PC-9 (cell line): ENCODE data around the gene SIRT1. TPM values are rescaled to one million over a fixed set of nuclear protein-coding genes. Genes with fewer than 3 reads are reported as not detected.

Source experiments
- BruUV-seq: library from RNA; stranded (reverse); fragments of 400-500 nt; replicated peaks from 2 replicates; lab custom pipeline; 2021; lab: Mats Ljungman, UMichigan
- CTCF ChIA-PET: fragments of 300-600 bp; sonication (Branson Sonifier 250); formaldehyde crosslinking; loops from one replicate; lab custom pipeline; 2022; ENCODE audit warnings: antibody characterized with exemption; lab: Charles Lee
- POLR2A ChIA-PET: fragments of 300-600 bp; sonication (Branson Sonifier 250); formaldehyde crosslinking; loops from one replicate; lab custom pipeline; 2022; ENCODE audit warnings: antibody characterized with exemption; ENCODE audit not compliant: unreplicated experiment; lab: Charles Lee
- DNase-seq, 2 experiments: peaks; one replicate each; pipeline versions ENCODE4 v3.0.0 to v3.0.0-alpha.2; 2015 to 2022; ENCODE audit warnings: mixed read lengths in 1 of 2
- H2AFZ ChIP-seq: fragments of 200-600 bp; sonication (generic); 2 replicates; pipeline ENCODE4 v1.8.1; 2017; ENCODE audit warnings: antibody characterized with exemption
- H3F3A ChIP-seq: fragments of 200-600 bp; sonication (generic); 2 replicates; pipeline ENCODE4 v1.8.1; 2017; ENCODE audit warnings: antibody characterized with exemption, mild to moderate bottlenecking, low read depth; ENCODE audit not compliant: insufficient read depth
- H3K27ac ChIP-seq: fragments of 200-600 bp; sonication (generic); 2 replicates; pipeline ENCODE4 v1.6.1; 2016; ENCODE audit warnings: mixed run types
- H3K27me3 ChIP-seq: fragments of 200-600 bp; sonication (generic); 2 replicates; pipeline ENCODE4 v1.6.1; 2016; ENCODE audit warnings: low read depth, mixed run types; ENCODE audit not compliant: insufficient read depth
- H3K36me3 ChIP-seq: fragments of 200-600 bp; sonication (generic); 2 replicates; pipeline ENCODE4 v1.6.1; 2016; ENCODE audit warnings: low read depth, mixed run types
- H3K4me1 ChIP-seq: fragments of 200-600 bp; sonication (generic); replicated peaks from 2 replicates; pipeline ENCODE4 v1.6.1; 2016; ENCODE audit warnings: mixed run types; ENCODE audit not compliant: insufficient read depth
- H3K4me2 ChIP-seq: fragments of 200-600 bp; sonication (generic); 2 replicates; pipeline ENCODE4 v1.6.1; 2017; ENCODE audit warnings: mixed run types
- H3K4me3 ChIP-seq: fragments of 200-600 bp; sonication (generic); 2 replicates; pipeline ENCODE4 v1.6.1; 2016; ENCODE audit warnings: mixed run types
- H3K79me2 ChIP-seq: fragments of 200-600 bp; sonication (generic); 2 replicates; pipeline ENCODE4 v1.6.1; 2017; ENCODE audit warnings: low read depth, mixed run types
- H3K9me2 ChIP-seq: fragments of 200-600 bp; sonication (generic); 2 replicates; pipeline ENCODE4 v1.8.1; 2017; ENCODE audit warnings: mild to moderate bottlenecking; ENCODE audit not compliant: insufficient read depth
- H3K9me3 ChIP-seq: fragments of 200-600 bp; sonication (generic); 2 replicates; pipeline ENCODE4 v1.8.1; 2016; ENCODE audit warnings: low read depth; ENCODE audit not compliant: insufficient read depth
- H4K20me1 ChIP-seq: fragments of 200-600 bp; sonication (generic); 2 replicates; pipeline ENCODE4 v1.8.1; 2017; ENCODE audit not compliant: insufficient read depth
- EZH2 ChIP-seq: fragments of 200-600 bp; sonication (generic); IDR thresholded peaks from 2 replicates; pipeline ENCODE4 v1.8.0; 2017; ENCODE audit warnings: antibody characterized with exemption, low read depth
- intact Hi-C: fragments of 100-400 bp; cut with micrococcal nuclease; formaldehyde crosslinking; loops from one replicate; pipeline ENCODE4 v1.10.0; 2022; ENCODE audit not compliant: unreplicated experiment
- total RNA-seq: library from RNA; stranded (reverse); gene quantifications from 2 replicates; pipeline ENCODE4 v1.2.3, GENCODE V29; 2021
- TF ChIP-seq, protein P1 (sequence below): fragments of 200-600 bp; sonication (generic); conservative IDR thresholded peaks from 2 replicates; pipeline ENCODE4 v1.6.1; 2017; ENCODE audit warnings: mixed run types, antibody characterized with exemption, mild to moderate bottlenecking, moderate library complexity

Gene SIRT1
- total RNA-seq, 1 experiment from 2014 or later = 15.8 TPM

DNA sequence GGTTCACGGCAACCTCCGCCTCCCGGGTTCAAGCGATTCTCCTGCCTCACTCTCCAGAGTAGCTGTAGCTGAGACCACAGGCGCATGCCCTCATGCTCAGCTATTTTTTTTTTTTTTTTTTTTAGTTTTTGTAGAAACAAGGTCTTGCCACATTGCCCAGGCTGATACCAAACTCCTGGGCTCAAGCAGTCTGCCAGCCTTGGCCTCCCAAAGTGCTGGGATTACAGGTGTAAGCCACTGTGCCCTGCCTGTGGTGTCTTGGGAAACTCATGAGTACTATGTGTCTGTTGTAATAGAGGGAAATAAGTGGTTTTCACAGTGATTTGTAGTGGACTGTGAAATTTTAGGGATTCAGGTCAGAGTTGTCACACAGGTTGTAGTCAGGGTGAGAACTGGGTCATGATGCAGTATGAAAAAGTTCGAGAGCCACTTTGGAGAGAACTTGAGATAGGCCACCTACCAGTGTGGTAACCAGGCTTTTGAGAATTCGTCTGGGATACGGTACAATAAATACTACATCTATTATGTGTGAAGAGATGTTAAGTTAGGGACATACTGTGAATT, 30.4 kb downstream of the SIRT1 start:
- H4K20me1 ChIP-seq = no peaks in the 10 kb centered on the region
- intact Hi-C loops = no loop called here

DNA sequence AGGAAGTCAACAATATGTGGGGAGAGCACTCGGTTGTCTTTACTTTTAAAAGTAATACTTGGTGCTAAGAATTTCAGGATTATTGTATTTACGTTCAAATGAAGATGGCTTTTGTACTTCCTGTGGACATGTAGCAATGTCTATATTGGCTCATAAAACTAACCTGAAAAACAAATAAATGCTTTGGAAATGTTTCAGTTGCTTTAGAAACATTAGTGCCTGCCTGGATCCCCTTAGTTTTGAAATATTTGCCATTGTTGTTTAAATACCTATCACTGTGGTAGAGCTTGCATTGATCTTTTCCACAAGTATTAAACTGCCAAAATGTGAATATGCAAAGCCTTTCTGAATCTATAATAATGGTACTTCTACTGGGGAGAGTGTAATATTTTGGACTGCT, 32.7 kb downstream of the SIRT1 start:
- Histone ChIP-seq H3K4me3 (no peak overlapping the region), H3K4me2 (no peak overlapping the region), H3K4me1 (no peaks in the 10 kb centered on the region), H3K9me3 (no peaks in the 10 kb centered on the region), H2AFZ (no peak overlapping the region), H3K27me3 (no peaks in the 10 kb centered on the region), H3K79me2 (no peaks in the 10 kb centered on the region), H3K36me3 (peaks cover 13% of the 10 kb centered on the region), H4K20me1 (no peaks in the 10 kb centered on the region), H3K27ac (no peak overlapping the region), H3K9me2 (no peaks in the 10 kb centered on the region), H3F3A (peaks cover 43% of the 10 kb centered on the region)
- TF ChIP-seq EZH2 = no peak
- TF ChIP-seq, protein P1, sequence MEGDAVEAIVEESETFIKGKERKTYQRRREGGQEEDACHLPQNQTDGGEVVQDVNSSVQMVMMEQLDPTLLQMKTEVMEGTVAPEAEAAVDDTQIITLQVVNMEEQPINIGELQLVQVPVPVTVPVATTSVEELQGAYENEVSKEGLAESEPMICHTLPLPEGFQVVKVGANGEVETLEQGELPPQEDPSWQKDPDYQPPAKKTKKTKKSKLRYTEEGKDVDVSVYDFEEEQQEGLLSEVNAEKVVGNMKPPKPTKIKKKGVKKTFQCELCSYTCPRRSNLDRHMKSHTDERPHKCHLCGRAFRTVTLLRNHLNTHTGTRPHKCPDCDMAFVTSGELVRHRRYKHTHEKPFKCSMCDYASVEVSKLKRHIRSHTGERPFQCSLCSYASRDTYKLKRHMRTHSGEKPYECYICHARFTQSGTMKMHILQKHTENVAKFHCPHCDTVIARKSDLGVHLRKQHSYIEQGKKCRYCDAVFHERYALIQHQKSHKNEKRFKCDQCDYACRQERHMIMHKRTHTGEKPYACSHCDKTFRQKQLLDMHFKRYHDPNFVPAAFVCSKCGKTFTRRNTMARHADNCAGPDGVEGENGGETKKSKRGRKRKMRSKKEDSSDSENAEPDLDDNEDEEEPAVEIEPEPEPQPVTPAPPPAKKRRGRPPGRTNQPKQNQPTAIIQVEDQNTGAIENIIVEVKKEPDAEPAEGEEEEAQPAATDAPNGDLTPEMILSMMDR = no peak
- no TSS peak for BruUV-seq
- ChIA-PET POLR2A (no interaction called here), CTCF (no interaction called here)
- intact Hi-C loops = no loop called here
- no peak for DNase-seq

More for the DNA sequence above, 30.4 kb downstream of the SIRT1 start:
- no peaks in the 10 kb centered on the region for H3K4me1 ChIP-seq
- ChIA-PET POLR2A (no interaction called here), CTCF (no interaction called here)
- H3K9me3 ChIP-seq = no peaks in the 10 kb centered on the region
- H3K36me3 ChIP-seq = peaks cover 10% of the 10 kb centered on the region; the same call in 1 of the 2 replicates
- no peak overlapping the region for H2AFZ ChIP-seq
- TF ChIP-seq, protein P1 = no peak
- no peak for TF ChIP-seq EZH2
- peaks cover 25% of the 10 kb centered on the region for H3F3A ChIP-seq
- no TSS peak for BruUV-seq
- no peak overlapping the region for H3K4me2 ChIP-seq
- no peaks in the 10 kb centered on the region for H3K27me3 ChIP-seq
- H3K9me2 ChIP-seq = no peaks in the 10 kb centered on the region
- DNase-seq = no peak
- H3K27ac ChIP-seq = no peak overlapping the region; the same call in 1 of the 2 replicates
- H3K4me3 ChIP-seq = no peak overlapping the region
- no peaks in the 10 kb centered on the region for H3K79me2 ChIP-seq

DNA sequence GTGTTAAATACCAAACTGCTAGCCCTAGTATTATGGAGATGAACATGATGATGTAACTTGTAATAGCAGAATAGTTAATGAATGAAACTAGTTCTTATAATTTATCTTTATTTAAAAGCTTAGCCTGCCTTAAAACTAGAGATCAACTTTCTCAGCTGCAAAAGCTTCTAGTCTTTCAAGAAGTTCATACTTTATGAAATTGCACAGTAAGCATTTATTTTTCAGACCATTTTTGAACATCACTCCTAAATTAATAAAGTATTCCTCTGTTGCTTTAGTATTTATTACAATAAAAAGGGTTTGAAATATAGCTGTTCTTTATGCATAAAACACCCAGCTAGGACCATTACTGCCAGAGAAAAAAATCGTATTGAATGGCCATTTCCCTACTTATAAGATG, 33.2 kb downstream of the SIRT1 start:
- CTCF ChIA-PET = no interaction called here
- DNase-seq = no peak

More for the DNA sequence above, 33.2 kb downstream of the SIRT1 start:
- Histone ChIP-seq H3K4me2 (no peak overlapping the region), H3K27me3 (no peaks in the 10 kb centered on the region), H3K36me3 (peaks cover 14% of the 10 kb centered on the region), H3K79me2 (no peaks in the 10 kb centered on the region), H3K4me1 (no peaks in the 10 kb centered on the region), H3K4me3 (no peak overlapping the region), H4K20me1 (no peaks in the 10 kb centered on the region), H3K27ac (no peak overlapping the region), H2AFZ (no peak overlapping the region), H3K9me3 (no peaks in the 10 kb centered on the region), H3F3A (peaks cover 44% of the 10 kb centered on the region), H3K9me2 (no peaks in the 10 kb centered on the region)
- POLR2A ChIA-PET = interaction anchor here (0.6 kb wide), 1 partner anchor 416 kb away, joined by 5 read pairs; no protein-coding TSS in a partner anchor
- TF ChIP-seq EZH2 = no peak
- TF ChIP-seq, protein P1 = no peak
- BruUV-seq = no TSS peak
- intact Hi-C loops = no loop called here
